Renal cortical epithelial cell (primary cell): Measurements from ENCODE around the gene KL. TPM values are rescaled to one million over a fixed set of nuclear protein-coding genes. Genes with fewer than 3 reads are reported as not detected.

Experiments
- DNase-seq: peaks from one replicate; pipeline ENCODE4 v3.0.0-alpha.2; 2011; ENCODE audit warnings: low read depth
- total RNA-seq: library from RNA; depleted of rRNA; stranded (reverse); fragments of >200 nt; gene quantifications from 2 replicates; pipeline ENCODE4 v1.2.3, GENCODE V29; 2014

The KL gene
- total RNA-seq, 1 donor from 2014 or later, result 11.9 TPM

DNA sequence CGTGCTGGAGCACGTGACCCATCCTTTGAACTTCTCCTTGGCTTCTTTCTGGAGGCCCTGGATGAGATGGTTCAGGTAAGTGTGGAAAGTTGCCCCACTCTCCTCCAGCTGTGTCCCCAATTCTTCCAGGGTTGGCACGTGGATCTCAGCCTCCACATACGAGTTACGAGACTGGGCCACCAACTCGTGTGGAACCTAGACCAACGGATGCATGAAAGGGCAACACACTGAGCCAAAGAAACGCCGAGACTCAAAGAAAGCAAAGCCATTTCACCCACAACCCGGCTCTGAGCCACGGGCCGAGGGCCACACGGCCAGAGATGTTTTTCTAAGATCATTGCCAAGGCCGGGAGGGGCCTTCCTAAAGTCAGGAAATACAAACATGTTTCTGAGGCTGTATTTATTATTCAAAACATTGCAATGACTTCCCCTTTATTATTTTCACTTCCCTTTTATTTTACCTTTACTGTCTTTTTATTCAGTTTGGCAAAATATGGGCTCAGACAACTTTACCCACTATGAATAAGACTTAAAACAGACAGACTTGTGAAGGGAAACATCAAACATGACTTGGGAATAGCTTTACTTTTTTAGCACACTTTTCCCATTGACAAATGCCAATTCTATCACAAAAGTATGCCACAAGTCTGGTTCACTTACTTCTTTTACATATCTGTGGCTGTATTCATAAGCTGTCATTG is 94.6 kb downstream of the KL start:
- no peak for DNase-seq

- no peak for DNase-seq
These were observed 95.3 kb downstream of the KL start for GRCh38 chr13:33111414-33112110.

- no peak for DNase-seq
These were observed 96.5 kb downstream of the KL start for GRCh38 chr13:33112766-33113165.

- no peak for DNase-seq
These were observed 97.9 kb downstream of the KL start for GRCh38 chr13:33114146-33114545.

DNA sequence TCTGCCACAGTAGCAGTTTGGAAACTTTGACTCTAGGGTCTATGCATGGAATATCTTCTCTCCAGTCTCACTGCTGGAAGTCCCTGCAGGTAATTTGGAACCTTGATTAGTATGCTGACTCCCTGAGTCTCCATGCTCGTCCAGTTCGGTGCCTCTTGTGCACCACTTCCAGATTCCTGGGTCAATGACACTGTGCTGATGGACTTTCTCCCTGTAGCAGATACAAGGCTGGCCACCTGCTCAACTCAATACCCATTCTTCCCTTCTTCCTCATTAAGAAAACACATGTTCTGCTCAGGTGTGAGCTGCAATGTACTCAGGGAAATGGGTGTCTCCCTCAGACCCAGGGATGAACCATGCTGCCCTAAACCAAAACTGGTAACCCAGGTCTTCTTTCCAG is 99.1 kb downstream of the KL start:
- no peak for DNase-seq
